Fibroblast of skin of abdomen (primary cell): ENCODE results near the gene RAB36.

Source experiments
- DNase-seq: peaks from one replicate; pipeline ENCODE4 v3.0.0-alpha.2; 2013

Gene RAB36

GRCh38 chr22:23108249-23109078 is 36.8 kb upstream of the RAB36 start:
- DNase-seq = no peak

GRCh38 chr22:23109079-23109347 is 36.3 kb upstream of the RAB36 start:
- DNase-seq = no peak

GRCh38 chr22:23109441-23109978 is 35.8 kb upstream of the RAB36 start:
- DNase-seq = no peak

- DNase-seq = no peak
These were observed 34.9 kb upstream of the RAB36 start for GRCh38 chr22:23110190-23110921.

- DNase-seq = no peak
These were observed 34.3 kb upstream of the RAB36 start for GRCh38 chr22:23110922-23111527.

- no peak for DNase-seq
These were observed 32.7 kb upstream of the RAB36 start for GRCh38 chr22:23112472-23113012.

- peak; percentile 49 for DNase-seq
These were observed 32.0 kb upstream of the RAB36 start for GRCh38 chr22:23113067-23113846.

- DNase-seq = no peak
These were observed 31.2 kb upstream of the RAB36 start for GRCh38 chr22:23113847-23114720.

GRCh38 chr22:23114721-23115020 is 30.6 kb upstream of the RAB36 start:
- no peak for DNase-seq

- DNase-seq = no peak
These were observed 29.9 kb upstream of the RAB36 start for GRCh38 chr22:23115369-23115768.

GRCh38 chr22:23115825-23116494 is 29.3 kb upstream of the RAB36 start:
- DNase-seq = no peak

GRCh38 chr22:23116506-23117263 is 28.6 kb upstream of the RAB36 start:
- DNase-seq = no peak

GRCh38 chr22:23117275-23117674 is 28.0 kb upstream of the RAB36 start:
- no peak for DNase-seq

GRCh38 chr22:23117891-23118646 is 27.2 kb upstream of the RAB36 start:
- no peak for DNase-seq

GRCh38 chr22:23118647-23119493 is 26.4 kb upstream of the RAB36 start:
- DNase-seq = no peak

GRCh38 chr22:23119494-23120414 is 25.5 kb upstream of the RAB36 start:
- no peak for DNase-seq

- DNase-seq = no peak
These were observed 24.8 kb upstream of the RAB36 start for GRCh38 chr22:23120415-23120899.
